Measurements from ENCODE around the gene TMEM91.
"Not testable (repeated sequence)": the region's sequence is repeated elsewhere in the genome, so short reads cannot be mapped to it uniquely, and the experiment has no call there.

TMEM91 gene

GRCh38 chr19:41381536-41381935 lies 5.2 kb downstream of the TMEM91 start:
- not testable (repeated sequence) for DNase-seq

DNA sequence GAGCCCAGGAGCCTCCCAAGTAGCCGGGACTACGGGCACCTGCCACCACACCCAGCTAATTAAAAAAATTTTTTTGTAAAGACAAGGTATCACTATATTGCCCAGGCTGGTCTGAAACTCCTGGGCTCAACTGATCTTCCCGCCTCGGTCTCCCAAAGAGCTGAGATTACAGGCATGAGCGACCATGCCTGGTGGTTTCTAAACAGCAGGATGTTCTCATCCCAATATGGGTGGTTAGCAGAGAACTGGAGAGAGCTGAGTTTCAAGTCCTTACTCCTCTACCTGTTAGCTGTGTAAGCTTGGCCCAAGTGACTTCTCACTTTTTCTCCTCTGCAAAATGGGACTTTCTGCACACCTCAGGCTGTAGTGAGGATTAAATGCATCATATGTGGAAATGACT lies 8.0 kb downstream of the TMEM91 start:
- no peak for DNase-seq

DNA sequence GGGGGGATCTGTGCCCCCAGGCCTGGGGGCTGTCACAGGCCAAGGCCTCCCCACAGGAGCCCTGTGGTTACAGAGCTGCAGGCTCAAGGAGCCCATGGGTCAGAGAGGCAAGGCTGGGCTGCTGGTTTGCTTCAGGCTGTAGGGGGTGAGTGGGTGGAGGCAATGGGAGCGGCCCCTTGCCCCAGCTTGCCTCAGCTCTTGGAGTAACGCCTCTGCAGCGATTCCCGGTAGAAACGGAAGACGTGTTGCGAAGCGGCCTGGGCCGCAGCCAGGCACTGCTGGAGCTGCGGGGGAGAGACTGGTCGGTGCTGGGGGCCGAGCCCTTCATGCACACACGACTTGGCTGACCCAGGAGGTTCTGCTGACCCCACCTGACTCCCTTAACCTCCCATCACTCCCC lies 10.1 kb downstream of the TMEM91 start:
- no peak for DNase-seq

DNA sequence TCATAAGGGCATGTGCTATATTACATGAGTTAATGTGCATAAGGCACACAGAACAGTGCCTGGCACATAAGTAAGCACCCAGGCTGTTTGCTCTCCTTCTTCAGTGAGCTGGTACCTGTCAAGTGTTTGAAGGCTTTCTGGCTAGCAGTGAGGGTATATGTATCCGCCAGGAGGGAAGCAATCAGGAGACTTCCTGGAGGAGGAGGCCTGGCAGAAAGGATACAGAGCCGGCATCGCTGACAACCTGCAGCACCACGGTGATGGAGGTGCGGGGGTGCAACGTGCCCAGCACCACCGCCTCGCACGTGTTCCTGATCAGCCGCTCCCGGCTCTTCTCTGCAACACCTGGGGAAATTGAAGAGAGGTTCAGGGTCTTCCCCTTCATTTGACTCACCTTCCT lies 15.3 kb downstream of the TMEM91 start:
- no peak for DNase-seq

DNA sequence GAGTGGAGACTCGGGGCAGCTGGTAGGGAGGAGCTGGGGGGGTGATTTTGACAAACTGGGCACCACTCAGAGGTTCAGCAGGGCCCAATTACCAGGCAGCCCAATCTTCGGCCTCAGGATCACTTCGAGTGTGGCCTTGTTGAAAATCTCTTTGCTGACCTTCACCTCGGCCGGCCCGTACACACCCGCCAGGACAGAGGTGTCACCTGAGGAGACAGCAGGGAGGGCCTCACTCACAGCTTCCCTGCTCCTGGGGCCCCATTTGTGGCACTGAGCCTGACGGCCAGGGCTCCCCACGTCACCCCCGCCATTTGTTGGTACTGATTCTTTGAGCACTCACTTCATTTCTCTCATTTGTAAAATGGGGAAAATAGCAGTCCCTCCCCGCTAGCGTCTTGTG lies 16.4 kb downstream of the TMEM91 start:
- no peak for DNase-seq

DNA sequence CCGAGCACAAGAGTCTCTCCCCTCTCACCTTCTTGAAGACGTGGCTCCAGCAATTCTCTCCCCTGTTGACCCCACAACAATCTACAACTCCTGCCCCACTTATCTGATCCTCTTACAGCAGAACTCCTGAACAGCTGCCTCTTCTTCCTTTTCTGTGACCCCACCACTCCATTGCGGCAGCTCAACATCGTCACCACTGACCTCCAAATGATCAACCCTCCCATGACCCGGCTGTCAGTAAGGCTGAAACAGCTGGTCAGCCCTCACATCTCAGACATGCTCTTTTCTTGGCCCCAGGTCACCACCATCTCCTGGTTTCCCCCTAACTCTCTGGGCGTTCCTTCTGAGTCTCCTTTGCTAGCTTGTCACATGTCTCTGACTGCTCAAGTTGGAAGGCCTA lies 19.0 kb downstream of the TMEM91 start:
- DNase-seq = no peak

GRCh38 chr19:41397086-41398049 lies 21.0 kb downstream of the TMEM91 start, which contains the start of the genes BCKDHA and EXOSC5:
BCKDHA (plus strand) TSS chr19:41397818; CDS start chr19:41397828, 10 bp downstream.
EXOSC5 (minus strand) TSS chr19:41397359; CDS start chr19:41397328, 31 bp downstream.
- DNase-seq = peak; percentile 97

DNA sequence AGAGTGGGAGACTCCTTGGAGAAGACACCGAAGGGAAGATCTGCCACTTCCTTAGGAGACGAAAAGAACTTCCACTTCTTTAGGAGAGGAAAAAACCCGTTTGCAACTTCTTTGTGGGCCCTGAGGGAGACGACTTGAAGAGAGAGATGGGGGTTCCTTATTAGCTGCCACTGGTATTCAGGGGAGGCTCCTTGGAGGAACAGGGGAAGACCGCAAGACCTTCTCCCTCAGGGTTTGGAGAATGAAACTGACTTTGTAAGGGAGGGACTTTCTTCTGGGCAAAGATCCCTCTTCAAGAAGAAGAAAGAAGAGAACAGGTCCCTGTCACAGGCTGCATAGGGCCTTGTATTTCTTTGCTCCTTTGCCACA lies 21.7 kb downstream of the TMEM91 start:
- no peak for DNase-seq

DNA sequence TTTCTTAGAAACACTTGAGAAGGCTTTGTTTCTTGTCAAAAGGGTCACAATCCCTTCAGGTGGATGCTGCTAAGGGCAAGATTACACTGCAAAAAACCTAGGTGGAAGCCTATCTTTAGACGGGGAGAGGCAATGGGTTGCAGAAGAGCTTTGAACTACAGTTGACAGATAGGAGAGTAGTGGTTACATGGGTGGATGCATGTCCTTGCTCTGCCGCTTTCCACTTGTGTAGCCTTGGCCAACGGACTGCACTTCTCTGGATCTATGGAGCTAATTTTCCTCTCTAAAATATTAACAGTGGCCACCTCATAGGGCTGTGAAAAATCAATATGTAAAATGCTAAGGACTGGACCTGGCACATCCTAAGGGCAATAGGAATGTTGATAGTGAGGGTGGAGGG lies 22.3 kb downstream of the TMEM91 start:
- DNase-seq = no peak

DNA sequence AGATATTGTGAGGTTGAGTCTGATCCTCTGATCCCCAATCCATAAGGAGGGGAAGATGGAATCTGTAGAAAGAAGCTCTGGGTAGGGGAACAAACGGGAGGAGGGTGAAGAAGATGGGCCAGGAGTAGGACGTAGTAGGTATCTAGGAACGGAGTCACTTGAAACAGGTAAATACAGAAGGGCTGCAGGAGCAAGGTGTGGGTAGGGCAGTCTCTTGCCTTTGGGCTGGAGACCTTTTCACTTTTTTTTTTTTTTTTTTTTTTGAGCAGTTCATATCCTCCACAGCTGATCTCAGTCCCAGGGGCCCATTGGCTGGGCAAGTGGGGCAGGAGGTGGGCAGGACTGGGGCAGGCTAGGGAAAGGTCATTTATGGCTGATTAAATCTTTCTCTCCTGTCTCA lies 22.8 kb downstream of the TMEM91 start:
- DNase-seq = no peak

- no peak for DNase-seq
These were observed 23.2 kb downstream of the TMEM91 start for GRCh38 chr19:41399525-41399924.

GRCh38 chr19:41401483-41401882 lies 25.1 kb downstream of the TMEM91 start:
- DNase-seq = no peak

DNA sequence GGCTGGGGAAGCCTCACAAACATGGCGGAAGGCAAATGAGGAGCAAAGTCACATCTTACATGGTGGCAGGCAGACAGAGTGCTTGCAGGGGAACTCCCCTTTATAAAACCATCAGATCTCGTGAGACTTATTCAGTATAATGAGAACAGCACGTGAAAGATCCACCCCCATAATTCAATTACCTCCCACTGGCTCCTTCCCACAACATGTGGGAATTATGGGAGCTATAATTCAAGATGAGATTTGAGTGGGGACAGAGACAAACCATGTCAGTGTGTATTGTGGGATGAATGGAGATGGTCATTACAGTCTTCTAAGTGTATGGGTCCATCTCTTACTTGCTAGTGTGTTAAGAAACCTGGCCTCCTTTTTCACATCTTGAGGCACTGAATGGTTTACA lies 25.7 kb downstream of the TMEM91 start:
- no peak for DNase-seq

- no peak for DNase-seq
These were observed 27.0 kb downstream of the TMEM91 start for GRCh38 chr19:41403181-41403970.

DNA sequence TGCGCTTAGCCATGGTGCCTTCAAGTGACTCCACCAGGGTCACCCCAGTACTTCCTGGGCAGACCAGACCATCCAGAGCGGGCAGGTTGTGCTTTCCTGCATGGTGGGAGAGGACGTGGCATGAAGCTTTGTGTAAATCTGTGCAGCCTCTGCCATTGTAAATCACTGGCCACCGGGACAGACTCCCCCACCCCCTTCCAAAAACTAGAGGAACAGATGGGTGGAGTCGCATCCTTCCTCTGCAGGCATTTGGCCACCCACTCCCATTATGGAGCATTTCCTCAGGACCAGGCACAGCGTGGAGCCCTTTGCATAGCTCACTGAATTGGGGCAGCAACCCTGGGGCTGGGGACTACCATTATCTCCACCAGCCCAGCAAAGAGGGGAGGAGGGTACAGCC lies 29.4 kb downstream of the TMEM91 start:
- DNase-seq = no peak

GRCh38 chr19:41407271-41407670 lies 30.9 kb downstream of the TMEM91 start:
- no peak for DNase-seq

DNA sequence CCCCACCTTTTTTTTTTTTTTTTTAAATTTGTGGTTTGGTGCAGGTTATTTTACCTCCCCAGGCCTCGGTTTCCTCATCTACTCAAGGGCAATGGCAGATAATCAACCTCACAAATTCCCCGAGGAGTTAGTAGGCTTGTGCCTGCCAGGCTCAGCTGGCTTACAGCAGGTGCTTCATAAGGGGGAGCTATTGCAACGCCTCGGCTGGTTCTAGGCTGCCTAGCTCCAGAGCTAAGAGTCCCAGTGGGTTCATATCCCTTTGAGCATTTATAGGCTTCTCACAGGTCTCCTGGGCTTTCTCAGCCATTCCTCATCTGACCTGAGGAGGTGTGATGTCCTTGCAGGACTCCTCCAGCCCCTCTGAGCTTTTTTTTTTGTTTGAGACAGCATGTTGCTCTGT lies 31.9 kb downstream of the TMEM91 start:
- DNase-seq = no peak

GRCh38 chr19:41408846-41409245 lies 32.5 kb downstream of the TMEM91 start:
- not testable (repeated sequence) for DNase-seq

- DNase-seq = no peak
These were observed 33.0 kb downstream of the TMEM91 start for GRCh38 chr19:41409288-41409687.

- no peak for DNase-seq
These were observed 34.2 kb downstream of the TMEM91 start for GRCh38 chr19:41410336-41411054.

DNA sequence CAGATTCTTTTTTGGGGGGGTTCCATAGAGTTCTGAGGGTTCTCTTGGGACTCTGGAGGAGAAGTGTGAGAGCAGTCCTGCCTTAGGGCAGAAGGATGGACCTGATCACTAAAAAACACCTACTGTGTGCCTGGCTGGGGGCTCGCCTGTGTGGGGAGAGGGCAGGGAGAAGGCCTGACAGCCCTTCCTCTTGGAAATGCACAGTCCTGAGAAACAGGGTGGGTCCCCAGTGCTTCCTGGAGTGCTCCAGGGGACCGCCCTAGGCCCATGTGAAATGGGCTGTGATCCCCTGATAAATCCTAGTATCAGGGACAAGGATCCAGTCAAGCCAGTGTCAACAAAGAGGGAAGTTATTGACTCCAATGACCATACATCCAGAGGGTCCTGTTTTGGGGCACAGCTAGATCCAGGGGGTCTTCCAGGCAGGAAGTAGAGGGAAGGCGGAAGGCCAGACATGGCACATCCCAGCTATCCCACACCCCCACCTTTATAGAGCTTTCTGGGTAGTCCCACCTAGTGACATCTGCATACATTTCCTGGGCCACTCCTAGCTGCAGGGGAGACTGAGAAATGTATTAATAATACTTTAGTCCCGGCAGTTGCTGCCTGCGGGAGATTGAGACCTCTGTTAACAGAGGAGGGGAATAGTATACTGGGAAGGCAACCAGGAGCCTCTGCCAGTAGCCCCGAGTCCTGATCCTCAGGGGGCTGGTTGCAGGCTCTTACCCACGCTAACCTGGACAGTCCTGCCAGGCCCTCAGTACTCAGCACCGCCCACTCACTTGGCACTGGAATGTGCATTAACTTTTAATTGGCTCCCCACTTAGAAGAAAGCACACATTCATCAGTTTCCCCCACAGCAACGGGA lies 35.0 kb downstream of the TMEM91 start:
- DNase-seq = no peak

- no peak for DNase-seq
These were observed 35.6 kb downstream of the TMEM91 start for GRCh38 chr19:41411968-41412265.
